ENCODE results near the gene TMUB1. TPM values are rescaled to one million over a fixed set of nuclear protein-coding genes. Genes with fewer than 3 reads are reported as not detected.

TMUB1 gene
- total and polyA plus RNA-seq, 8 donors = 12.7 to 86.8 (median 63.6) TPM

GRCh38 chr7:151086802-151087244 is 3.5 kb upstream of the TMUB1 start:
- peaks cover 0 to 1% (median under 1%) of the 10 kb centered on the region in 4 donors for H3K36me3 ChIP-seq
- no peak for TF ChIP-seq CTCF (IDR thresholded peaks at IDR 0.05)
- no peak for TF ChIP-seq POLR2A (IDR thresholded peaks at IDR 0.05)
- TF ChIP-seq POLR2AphosphoS5 (IDR thresholded peaks at IDR 0.05) = no peak
- TF ChIP-seq EP300 (IDR thresholded peaks at IDR 0.05) = no peak
- DNase-seq = peak in 1 of 2 donors; percentile 72
- H3K4me1 ChIP-seq = peaks cover 51 to 81% (median 79%) of the 10 kb centered on the region in 4 donors
- peak overlapping the region; percentile 84 to 97 (median 90) for H3K27ac ChIP-seq
- H3K27me3 ChIP-seq = no peaks in the 10 kb centered on the region
- intact Hi-C loops (cut with DNase I; ENCODE audit: low total_unique reads) = no loop called here
- H3K4me3 ChIP-seq = peak overlapping the region; percentile 74 to 93 (median 86)
- H3K9me3 ChIP-seq = no peaks in the 10 kb centered on the region
- 0 to 2% (median 0%) methylated on average over 11 to 48 of the region's 56 CpGs for WGBS, 5 donors

GRCh38 chr7:151085691-151086620 is 2.7 kb upstream of the TMUB1 start, which contains the start of gene AGAP3:
TSS of gene AGAP3 (plus strand) at chr7:151086475. CDS start at chr7:151086742, 267 bp downstream.
- Histone ChIP-seq H3K36me3 (no peaks in the 10 kb centered on the region), H3K4me1 (peaks cover 59 to 81% (median 79%) of the 10 kb centered on the region in 4 donors), H3K27ac (peak within 1 kb of the TSS; percentile 86 to 97 (median 94)), H3K9me3 (no peaks in the 10 kb centered on the region), H3K27me3 (no peaks in the 10 kb centered on the region), H3K4me3 (peak within 1 kb of the TSS; percentile 74 to 93 (median 86))
- 0 to 3% (median 1%) methylated on average over 18 to 83 of the region's 84 CpGs for WGBS, 5 donors
- DNase-seq = peak; percentile 90 to 95
- no peak for TF ChIP-seq EP300 (IDR thresholded peaks at IDR 0.05)
- TF ChIP-seq POLR2A (IDR thresholded peaks at IDR 0.05) = peak in 2 of 4 donors; percentile 32 to 43
- peak; percentile 40 to 83 (median 82) for TF ChIP-seq POLR2AphosphoS5 (IDR thresholded peaks at IDR 0.05)
- TF ChIP-seq CTCF (IDR thresholded peaks at IDR 0.05) = no peak
- intact Hi-C loops (cut with DNase I; ENCODE audit: low total_unique reads) = no loop called here

- intact Hi-C loops (cut with DNase I; ENCODE audit: low total_unique reads) = no loop called here
- no peaks in the 10 kb centered on the region for H3K36me3 ChIP-seq
- no peaks in the 10 kb centered on the region for H3K9me3 ChIP-seq
- 22 to 32% (median 31%) methylated on average over 5 of the region's 5 CpGs for WGBS, 5 donors
- TF ChIP-seq POLR2A (IDR thresholded peaks at IDR 0.05) (no peak), POLR2AphosphoS5 (IDR thresholded peaks at IDR 0.05) (no peak), CTCF (IDR thresholded peaks at IDR 0.05) (no peak), EP300 (IDR thresholded peaks at IDR 0.05) (no peak)
- no peaks in the 10 kb centered on the region for H3K27me3 ChIP-seq
- H3K4me1 ChIP-seq = peaks cover 61 to 78% (median 76%) of the 10 kb centered on the region in 4 donors
- peak overlapping the region in 1 of 4 donors; percentile 52 for H3K4me3 ChIP-seq
- DNase-seq = no peak
- H3K27ac ChIP-seq = peak overlapping the region; percentile 86 to 97 (median 94)
Observed at GRCh38 chr7:151085329-151085690, 2.0 kb upstream of the TMUB1 start.

GRCh38 chr7:151083824-151084160 is 499 bp upstream of the TMUB1 start:
- Histone ChIP-seq H3K36me3 (no peaks in the 10 kb centered on the region), H3K9me3 (no peaks in the 10 kb centered on the region), H3K4me3 (peak overlapping the region; percentile 74 to 97 (median 94)), H3K27ac (peak overlapping the region; percentile 93 to 97 (median 96)), H3K27me3 (no peaks in the 10 kb centered on the region), H3K4me1 (peaks cover 56 to 76% (median 74%) of the 10 kb centered on the region in 4 donors)
- intact Hi-C loops (cut with DNase I; ENCODE audit: low total_unique reads) = no loop called here
- TF ChIP-seq POLR2AphosphoS5 (IDR thresholded peaks at IDR 0.05) (no peak), POLR2A (IDR thresholded peaks at IDR 0.05) (no peak), EP300 (IDR thresholded peaks at IDR 0.05) (no peak), CTCF (IDR thresholded peaks at IDR 0.05) (no peak)
- 20 to 34% (median 26%) methylated on average over 2 to 3 of the region's 3 CpGs for WGBS, 5 donors
- no peak for DNase-seq
